ENCODE data around the gene IFITM1. TPM values are rescaled to one million over a fixed set of nuclear protein-coding genes. Genes with fewer than 3 reads are reported as not detected.

IFITM1 gene
- total RNA-seq, 1 donor from 2014 or later = 526 TPM

DNA sequence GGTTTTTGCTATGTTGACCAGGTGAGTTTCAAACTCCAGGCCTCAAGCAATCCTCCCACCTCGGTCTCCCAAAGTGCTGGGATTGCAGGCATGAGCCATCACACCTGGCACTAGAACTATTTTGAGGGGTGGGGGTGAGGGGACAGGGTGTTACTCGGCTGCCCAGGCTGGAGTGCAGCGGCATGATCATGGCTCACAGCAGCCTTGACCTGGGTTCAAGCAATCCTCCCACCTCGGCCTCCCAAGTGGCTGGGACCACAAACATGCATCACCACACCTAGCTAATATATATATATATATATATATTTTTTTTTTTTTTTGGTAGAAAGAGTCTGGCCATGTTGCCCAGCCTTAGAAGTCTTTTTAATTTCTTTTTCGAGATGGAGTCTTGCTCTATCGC is 23.9 kb downstream of the IFITM1 start:
- FAIRE-seq (no peak), DNase-seq (ENCODE audit: low read depth) (no peak)
- Histone ChIP-seq H3K9ac (ENCODE audit: low read length) (no peak overlapping the region), H3K4me2 (ENCODE audit: low read length) (no peak overlapping the region), H3K79me2 (ENCODE audit: insufficient read depth, low read length) (no peaks in the 10 kb centered on the region), H3K27ac (ENCODE audit: low read depth, low read length) (no peak overlapping the region), H3K4me1 (ENCODE audit: insufficient read depth, low read length) (peaks cover 6% of the 10 kb centered on the region), H2AFZ (ENCODE audit: low read depth, low read length) (no peak overlapping the region), H4K20me1 (ENCODE audit: insufficient read depth, low read length) (no peaks in the 10 kb centered on the region), H3K4me3 (ENCODE audit: insufficient read depth, low read depth, low read length) (no peak overlapping the region), H3K27me3 (ENCODE audit: insufficient read depth, low read length) (no peaks in the 10 kb centered on the region), H3K9me3 (ENCODE audit: insufficient read depth, low read depth, low read length) (no peaks in the 10 kb centered on the region), H3K36me3 (ENCODE audit: insufficient read depth, low read length) (no peaks in the 10 kb centered on the region)
- no peaks in the 10 kb centered on the region for H3K27me3 Mint-ChIP-seq (ENCODE audit: low read depth, unreplicated experiment)
- no peaks in the 10 kb centered on the region for H3K9me3 Mint-ChIP-seq (ENCODE audit: unreplicated experiment)
- TF ChIP-seq, protein P1, sequence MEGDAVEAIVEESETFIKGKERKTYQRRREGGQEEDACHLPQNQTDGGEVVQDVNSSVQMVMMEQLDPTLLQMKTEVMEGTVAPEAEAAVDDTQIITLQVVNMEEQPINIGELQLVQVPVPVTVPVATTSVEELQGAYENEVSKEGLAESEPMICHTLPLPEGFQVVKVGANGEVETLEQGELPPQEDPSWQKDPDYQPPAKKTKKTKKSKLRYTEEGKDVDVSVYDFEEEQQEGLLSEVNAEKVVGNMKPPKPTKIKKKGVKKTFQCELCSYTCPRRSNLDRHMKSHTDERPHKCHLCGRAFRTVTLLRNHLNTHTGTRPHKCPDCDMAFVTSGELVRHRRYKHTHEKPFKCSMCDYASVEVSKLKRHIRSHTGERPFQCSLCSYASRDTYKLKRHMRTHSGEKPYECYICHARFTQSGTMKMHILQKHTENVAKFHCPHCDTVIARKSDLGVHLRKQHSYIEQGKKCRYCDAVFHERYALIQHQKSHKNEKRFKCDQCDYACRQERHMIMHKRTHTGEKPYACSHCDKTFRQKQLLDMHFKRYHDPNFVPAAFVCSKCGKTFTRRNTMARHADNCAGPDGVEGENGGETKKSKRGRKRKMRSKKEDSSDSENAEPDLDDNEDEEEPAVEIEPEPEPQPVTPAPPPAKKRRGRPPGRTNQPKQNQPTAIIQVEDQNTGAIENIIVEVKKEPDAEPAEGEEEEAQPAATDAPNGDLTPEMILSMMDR (IDR thresholded peaks at IDR 0.05; ENCODE audit: insufficient read depth, low read depth, low read length) = no peak
- no peak for TF ChIP-seq EZH2 (IDR thresholded peaks at IDR 0.05; ENCODE audit: insufficient read depth, low read length)
- no peaks in the 10 kb centered on the region for H3K36me3 Mint-ChIP-seq (ENCODE audit: low read depth, unreplicated experiment)
- no peak overlapping the region for H3K4me3 Mint-ChIP-seq (ENCODE audit: unreplicated experiment)
- H3K27ac Mint-ChIP-seq (ENCODE audit: unreplicated experiment) = no peak overlapping the region
- H3K4me1 Mint-ChIP-seq (ENCODE audit: low read depth, unreplicated experiment) = peaks cover 19% of the 10 kb centered on the region

DNA sequence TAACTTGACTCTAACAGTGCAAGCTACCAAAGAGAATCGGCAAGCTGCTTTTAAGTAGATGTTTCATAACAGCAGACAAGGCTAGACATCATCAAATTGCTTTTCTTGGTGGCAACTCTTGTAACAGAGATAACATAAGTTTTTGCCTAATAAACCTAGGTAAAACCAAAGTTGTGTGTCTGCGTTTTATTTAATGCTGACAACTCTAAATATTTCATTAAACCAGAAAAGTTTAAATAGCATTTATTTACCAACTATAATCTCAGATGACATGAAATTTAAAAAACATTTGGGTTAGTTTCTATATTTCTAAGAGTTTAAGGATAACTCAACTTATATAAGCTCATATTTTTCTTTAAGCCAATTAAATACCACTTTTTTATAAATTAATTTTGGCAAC is 26.1 kb downstream of the IFITM1 start:
- DNase-seq (ENCODE audit: low read depth) = no peak
- TF ChIP-seq EZH2 (IDR thresholded peaks at IDR 0.05; ENCODE audit: insufficient read depth, low read length) = no peak
- TF ChIP-seq, protein P1 (IDR thresholded peaks at IDR 0.05; ENCODE audit: insufficient read depth, low read depth, low read length) = no peak
- H3K4me3 ChIP-seq (ENCODE audit: insufficient read depth, low read depth, low read length) = no peak overlapping the region
- no peaks in the 10 kb centered on the region for H3K4me1 ChIP-seq (ENCODE audit: insufficient read depth, low read length)
- no peaks in the 10 kb centered on the region for H3K79me2 ChIP-seq (ENCODE audit: insufficient read depth, low read length)
- no peaks in the 10 kb centered on the region for H3K36me3 ChIP-seq (ENCODE audit: insufficient read depth, low read length)
- FAIRE-seq = no peak
- no peak overlapping the region for H3K27ac ChIP-seq (ENCODE audit: low read depth, low read length)
- Mint-ChIP-seq H3K4me1 (ENCODE audit: low read depth, unreplicated experiment) (peaks cover 11% of the 10 kb centered on the region), H3K9me3 (ENCODE audit: unreplicated experiment) (peaks cover 1% of the 10 kb centered on the region), H3K27ac (ENCODE audit: unreplicated experiment) (no peak overlapping the region), H3K27me3 (ENCODE audit: low read depth, unreplicated experiment) (no peaks in the 10 kb centered on the region), H3K4me3 (ENCODE audit: unreplicated experiment) (no peak overlapping the region), H3K36me3 (ENCODE audit: low read depth, unreplicated experiment) (no peaks in the 10 kb centered on the region)
- H3K9ac ChIP-seq (ENCODE audit: low read length) = no peak overlapping the region
- H3K9me3 ChIP-seq (ENCODE audit: insufficient read depth, low read depth, low read length) = no peaks in the 10 kb centered on the region
- no peak overlapping the region for H3K4me2 ChIP-seq (ENCODE audit: low read length)
- no peak overlapping the region for H2AFZ ChIP-seq (ENCODE audit: low read depth, low read length)
- no peaks in the 10 kb centered on the region for H3K27me3 ChIP-seq (ENCODE audit: insufficient read depth, low read length)
- H4K20me1 ChIP-seq (ENCODE audit: insufficient read depth, low read length) = no peaks in the 10 kb centered on the region

DNA sequence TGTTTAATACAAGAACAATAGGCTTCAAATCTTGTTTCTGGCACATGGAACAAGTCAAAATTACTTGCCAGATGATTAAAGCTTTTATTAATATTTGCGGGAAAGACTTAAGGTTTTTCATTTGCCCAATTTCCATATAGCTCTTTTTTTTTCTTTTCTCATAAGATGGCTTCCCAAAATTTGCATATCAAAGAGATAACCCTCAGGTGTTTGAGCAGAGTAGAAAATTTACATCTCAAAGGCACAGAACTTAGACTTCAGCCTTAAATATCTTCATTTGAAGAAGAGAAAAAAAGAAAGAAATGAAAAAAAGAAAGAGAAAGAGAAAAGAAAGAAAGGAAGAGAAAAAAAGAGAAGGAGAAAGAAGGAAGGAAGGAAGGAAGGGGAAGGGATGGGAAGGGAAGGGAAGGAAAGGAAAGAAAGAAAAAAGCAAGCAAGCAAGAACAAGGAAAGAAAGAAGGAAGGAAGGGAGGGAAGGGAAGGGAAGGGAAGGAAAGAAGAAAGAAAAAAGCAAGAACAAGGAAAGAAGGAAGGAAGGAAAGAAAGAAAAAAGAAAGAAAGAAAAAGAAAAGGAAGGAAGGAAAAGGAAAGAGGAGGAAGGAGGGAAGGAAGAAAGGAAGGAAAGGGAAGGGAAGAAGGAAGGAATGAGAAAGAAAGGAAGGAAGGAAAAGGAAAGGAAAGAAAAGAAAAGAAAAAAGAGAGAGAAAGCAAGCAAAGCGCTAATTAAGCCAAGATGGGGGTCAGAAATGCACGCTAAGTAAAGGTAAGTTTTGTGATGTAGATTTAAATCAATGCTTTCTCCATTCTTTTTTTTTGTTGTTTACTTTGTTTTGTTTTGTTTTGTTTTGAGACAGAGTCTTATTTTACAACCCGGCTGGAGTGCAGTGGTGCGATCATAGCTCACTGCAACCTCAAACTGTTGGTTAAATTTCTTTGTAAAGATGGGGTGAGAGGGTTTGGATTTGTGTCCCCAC is 27.0 kb downstream of the IFITM1 start:
- no peak for TF ChIP-seq EZH2 (IDR thresholded peaks at IDR 0.05; ENCODE audit: insufficient read depth, low read length)
- TF ChIP-seq, protein P1 (IDR thresholded peaks at IDR 0.05; ENCODE audit: insufficient read depth, low read depth, low read length) = no peak
- Mint-ChIP-seq H3K4me1 (ENCODE audit: low read depth, unreplicated experiment) (peaks cover 6% of the 10 kb centered on the region), H3K36me3 (ENCODE audit: low read depth, unreplicated experiment) (no peaks in the 10 kb centered on the region), H3K27me3 (ENCODE audit: low read depth, unreplicated experiment) (no peaks in the 10 kb centered on the region), H3K4me3 (ENCODE audit: unreplicated experiment) (no peak overlapping the region), H3K9me3 (ENCODE audit: unreplicated experiment) (peaks cover 1% of the 10 kb centered on the region), H3K27ac (ENCODE audit: unreplicated experiment) (no peak overlapping the region)
- Histone ChIP-seq H3K27me3 (ENCODE audit: insufficient read depth, low read length) (no peaks in the 10 kb centered on the region), H3K9ac (ENCODE audit: low read length) (no peak overlapping the region), H3K79me2 (ENCODE audit: insufficient read depth, low read length) (no peaks in the 10 kb centered on the region), H2AFZ (ENCODE audit: low read depth, low read length) (no peak overlapping the region), H3K36me3 (ENCODE audit: insufficient read depth, low read length) (no peaks in the 10 kb centered on the region), H3K27ac (ENCODE audit: low read depth, low read length) (no peak overlapping the region), H3K4me1 (ENCODE audit: insufficient read depth, low read length) (no peaks in the 10 kb centered on the region), H3K9me3 (ENCODE audit: insufficient read depth, low read depth, low read length) (no peaks in the 10 kb centered on the region), H4K20me1 (ENCODE audit: insufficient read depth, low read length) (no peaks in the 10 kb centered on the region), H3K4me3 (ENCODE audit: insufficient read depth, low read depth, low read length) (no peak overlapping the region), H3K4me2 (ENCODE audit: low read length) (no peak overlapping the region)
- no peak for FAIRE-seq
- no peak for DNase-seq (ENCODE audit: low read depth)
